ENCODE results near the gene FAM177A1.

The FAM177A1 gene, protein sequence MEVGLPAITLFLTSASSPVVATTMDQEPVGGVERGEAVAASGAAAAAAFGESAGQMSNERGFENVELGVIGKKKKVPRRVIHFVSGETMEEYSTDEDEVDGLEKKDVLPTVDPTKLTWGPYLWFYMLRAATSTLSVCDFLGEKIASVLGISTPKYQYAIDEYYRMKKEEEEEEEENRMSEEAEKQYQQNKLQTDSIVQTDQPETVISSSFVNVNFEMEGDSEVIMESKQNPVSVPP

GRCh38 chr14:35046048-35046750 lies at the start of gene FAM177A1:
Gene FAM177A1, plus strand, starts transcription at chr14:35046272. Its CDS starts 192 bp downstream, at chr14:35046464.
- no CpG with 5 or more reads among the region's 77 CpGs for WGBS (ENCODE audit: insufficient coverage, insufficient read length)
- H3K4me3 ChIP-seq (ENCODE audit: low read length): peak within 1 kb of the TSS; percentile 90

DNA sequence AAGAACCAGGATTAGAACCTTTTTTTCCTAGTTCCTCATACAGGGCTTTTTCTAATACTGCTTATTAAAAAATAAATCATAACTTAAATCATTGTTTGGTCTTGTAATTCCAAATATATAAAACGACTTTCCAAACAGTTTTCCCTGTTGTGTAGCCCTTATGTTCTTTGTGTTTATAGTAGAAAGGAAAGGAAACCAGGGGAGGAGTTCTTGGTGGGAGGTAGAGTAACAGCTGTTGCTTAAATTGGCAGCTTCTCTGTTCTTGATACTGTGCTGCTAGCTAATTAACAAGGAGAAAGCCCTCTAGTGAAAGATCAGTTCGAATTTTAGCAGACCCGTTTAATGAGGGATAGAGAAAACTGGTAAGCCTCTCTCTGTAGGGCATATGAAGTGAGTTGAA lies 48.3 kb upstream of the FAM177A1 start:
- no CpG with 5 or more reads among the region's 3 CpGs for WGBS (ENCODE audit: insufficient coverage, insufficient read length)
- H3K9me3 ChIP-seq (ENCODE audit: control insufficient read depth, insufficient read depth, low read length): no peaks in the 10 kb centered on the region
- H3K4me3 ChIP-seq (ENCODE audit: low read length): no peak overlapping the region
- no peaks in the 10 kb centered on the region for H3K4me1 ChIP-seq (ENCODE audit: control insufficient read depth, insufficient read depth, low read length)
- no peaks in the 10 kb centered on the region for H3K27me3 ChIP-seq (ENCODE audit: control insufficient read depth, insufficient read depth, low read length)
- H3K36me3 ChIP-seq (ENCODE audit: control insufficient read depth, insufficient read depth, low read length): no peaks in the 10 kb centered on the region
- DNase-seq (ENCODE audit: low read depth, low spot score): no peak
- no peak overlapping the region for H3K27ac ChIP-seq (ENCODE audit: low read length)

More at GRCh38 chr14:35046048-35046750, at the start of gene FAM177A1:
- Histone ChIP-seq H3K4me1 (ENCODE audit: control insufficient read depth, insufficient read depth, low read length) (no peaks in the 10 kb centered on the region), H3K9me3 (ENCODE audit: control insufficient read depth, insufficient read depth, low read length) (no peaks in the 10 kb centered on the region), H3K36me3 (ENCODE audit: control insufficient read depth, insufficient read depth, low read length) (no peaks in the 10 kb centered on the region), H3K27me3 (ENCODE audit: control insufficient read depth, insufficient read depth, low read length) (no peaks in the 10 kb centered on the region), H3K27ac (ENCODE audit: low read length) (no peak within 1 kb of the TSS)
- peak; percentile 72 for DNase-seq (ENCODE audit: low read depth, low spot score)

- Histone ChIP-seq H3K27ac (ENCODE audit: low read length) (no peak overlapping the region), H3K9me3 (ENCODE audit: control insufficient read depth, insufficient read depth, low read length) (no peaks in the 10 kb centered on the region), H3K4me3 (ENCODE audit: low read length) (no peak overlapping the region), H3K36me3 (ENCODE audit: control insufficient read depth, insufficient read depth, low read length) (no peaks in the 10 kb centered on the region), H3K27me3 (ENCODE audit: control insufficient read depth, insufficient read depth, low read length) (no peaks in the 10 kb centered on the region), H3K4me1 (ENCODE audit: control insufficient read depth, insufficient read depth, low read length) (no peaks in the 10 kb centered on the region)
- DNase-seq (ENCODE audit: low read depth, low spot score): no peak
- WGBS (ENCODE audit: insufficient coverage, insufficient read length): no CpG with 5 or more reads among the region's 3 CpGs
Measured at GRCh38 chr14:34999500-34999899, 46.6 kb upstream of the FAM177A1 start.

DNA sequence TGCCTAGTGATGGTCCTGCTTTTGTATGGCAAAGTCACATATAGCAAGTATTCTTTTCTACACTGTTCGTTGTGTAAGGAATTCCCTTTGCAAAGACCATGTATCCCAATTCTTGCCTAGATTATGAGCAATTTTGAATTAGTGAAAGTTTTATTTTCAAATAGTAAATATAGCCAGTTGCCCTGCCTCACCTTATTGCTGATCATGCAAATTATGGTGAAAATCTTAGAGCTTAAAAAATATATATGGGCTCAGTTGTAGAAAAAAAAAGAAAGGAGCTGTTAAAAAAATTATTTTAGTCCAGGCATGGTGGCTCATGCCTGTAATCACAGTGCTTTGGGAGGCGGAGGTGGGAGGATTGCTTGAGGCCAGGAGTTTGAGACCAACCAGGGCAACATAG lies 44.5 kb upstream of the FAM177A1 start:
- no peaks in the 10 kb centered on the region for H3K36me3 ChIP-seq (ENCODE audit: control insufficient read depth, insufficient read depth, low read length)
- WGBS (ENCODE audit: insufficient coverage, insufficient read length): no CpG with 5 or more reads among the region's 2 CpGs
- H3K9me3 ChIP-seq (ENCODE audit: control insufficient read depth, insufficient read depth, low read length): no peaks in the 10 kb centered on the region
- no peak for DNase-seq (ENCODE audit: low read depth, low spot score)
- H3K27ac ChIP-seq (ENCODE audit: low read length): no peak overlapping the region
- no peaks in the 10 kb centered on the region for H3K4me1 ChIP-seq (ENCODE audit: control insufficient read depth, insufficient read depth, low read length)
- no peaks in the 10 kb centered on the region for H3K27me3 ChIP-seq (ENCODE audit: control insufficient read depth, insufficient read depth, low read length)
- H3K4me3 ChIP-seq (ENCODE audit: low read length): no peak overlapping the region

DNA sequence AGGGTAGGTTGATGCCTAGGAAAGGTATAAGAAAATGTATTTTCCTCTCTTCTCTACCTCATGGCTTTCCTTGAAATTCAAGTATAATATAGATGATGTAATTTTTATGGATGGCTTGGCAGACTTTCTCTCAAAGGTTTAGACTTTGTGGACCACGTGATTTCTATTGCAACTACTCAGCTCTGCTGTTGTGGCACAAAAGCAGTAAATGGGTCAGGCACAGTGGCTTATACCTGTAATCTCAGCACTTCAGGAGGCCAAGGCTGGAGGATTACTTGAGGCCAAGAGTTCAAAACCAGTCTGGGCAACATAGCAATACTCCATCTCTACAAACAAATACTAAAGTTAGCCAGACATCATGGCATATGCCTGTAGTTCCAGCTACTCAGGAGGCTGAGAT lies 41.2 kb upstream of the FAM177A1 start:
- Histone ChIP-seq H3K4me1 (ENCODE audit: control insufficient read depth, insufficient read depth, low read length) (no peaks in the 10 kb centered on the region), H3K36me3 (ENCODE audit: control insufficient read depth, insufficient read depth, low read length) (no peaks in the 10 kb centered on the region), H3K27me3 (ENCODE audit: control insufficient read depth, insufficient read depth, low read length) (no peaks in the 10 kb centered on the region), H3K9me3 (ENCODE audit: control insufficient read depth, insufficient read depth, low read length) (no peaks in the 10 kb centered on the region), H3K4me3 (ENCODE audit: low read length) (no peak overlapping the region), H3K27ac (ENCODE audit: low read length) (no peak overlapping the region)
- WGBS (ENCODE audit: insufficient coverage, insufficient read length): no CpG with 5 or more reads among the region's 1 CpG
- DNase-seq (ENCODE audit: low read depth, low spot score): no peak

DNA sequence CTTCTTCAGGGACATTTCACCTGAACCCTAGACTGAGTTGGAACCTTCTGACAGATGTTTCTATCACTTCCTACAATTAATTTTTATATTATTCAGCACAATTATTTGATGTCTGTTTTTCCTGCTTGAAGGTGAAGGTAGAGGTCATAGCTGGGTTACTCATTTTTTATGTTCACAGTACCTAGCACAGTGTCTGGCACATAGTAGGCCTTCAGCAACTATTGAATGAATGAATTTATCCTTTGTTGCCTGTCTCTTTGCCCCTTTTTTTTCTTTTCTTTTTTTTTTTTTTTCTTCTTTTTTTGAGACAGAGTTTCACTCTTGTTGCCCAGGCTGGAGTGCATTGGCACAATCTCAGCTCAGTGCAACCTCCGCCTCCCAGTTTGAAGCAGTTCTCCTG lies 29.5 kb upstream of the FAM177A1 start:
- no peak overlapping the region for H3K27ac ChIP-seq (ENCODE audit: low read length)
- H3K36me3 ChIP-seq (ENCODE audit: control insufficient read depth, insufficient read depth, low read length): no peaks in the 10 kb centered on the region

DNA sequence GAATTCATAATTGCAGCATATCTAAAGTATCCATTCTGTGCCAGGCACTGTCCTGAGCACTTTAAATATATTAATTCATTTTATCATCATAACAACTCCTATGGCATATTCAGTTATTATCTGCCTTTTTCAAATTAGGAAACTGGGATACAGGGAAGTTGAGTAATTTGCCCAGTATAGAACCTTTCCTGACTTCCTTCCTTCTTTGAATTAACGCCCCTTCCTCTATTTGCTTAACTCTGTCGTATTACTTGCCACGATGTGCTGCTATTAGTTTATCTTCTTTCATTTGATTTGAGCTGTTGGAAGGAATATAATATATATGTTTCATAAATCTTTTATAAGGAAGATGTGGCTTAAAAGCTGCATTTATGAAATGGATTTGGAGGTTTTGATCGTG lies 25.4 kb upstream of the FAM177A1 start:
- no peaks in the 10 kb centered on the region for H3K4me1 ChIP-seq (ENCODE audit: control insufficient read depth, insufficient read depth, low read length)
- DNase-seq (ENCODE audit: low read depth, low spot score): no peak
- no peaks in the 10 kb centered on the region for H3K36me3 ChIP-seq (ENCODE audit: control insufficient read depth, insufficient read depth, low read length)
- no peaks in the 10 kb centered on the region for H3K27me3 ChIP-seq (ENCODE audit: control insufficient read depth, insufficient read depth, low read length)
- H3K4me3 ChIP-seq (ENCODE audit: low read length): no peak overlapping the region
- H3K27ac ChIP-seq (ENCODE audit: low read length): no peak overlapping the region
- no peaks in the 10 kb centered on the region for H3K9me3 ChIP-seq (ENCODE audit: control insufficient read depth, insufficient read depth, low read length)
- WGBS (ENCODE audit: insufficient coverage, insufficient read length): 100% methylated on average over 1 of the region's 4 CpGs

More for the DNA sequence above, 29.5 kb upstream of the FAM177A1 start:
- H3K4me3 ChIP-seq (ENCODE audit: low read length): no peak overlapping the region
- no peaks in the 10 kb centered on the region for H3K4me1 ChIP-seq (ENCODE audit: control insufficient read depth, insufficient read depth, low read length)
- H3K9me3 ChIP-seq (ENCODE audit: control insufficient read depth, insufficient read depth, low read length): no peaks in the 10 kb centered on the region
- no CpG with 5 or more reads among the region's 1 CpG for WGBS (ENCODE audit: insufficient coverage, insufficient read length)
- no peak for DNase-seq (ENCODE audit: low read depth, low spot score)
- no peaks in the 10 kb centered on the region for H3K27me3 ChIP-seq (ENCODE audit: control insufficient read depth, insufficient read depth, low read length)

GRCh38 chr14:35028435-35028834 lies 17.6 kb upstream of the FAM177A1 start:
- Histone ChIP-seq H3K9me3 (ENCODE audit: control insufficient read depth, insufficient read depth, low read length) (no peaks in the 10 kb centered on the region), H3K27me3 (ENCODE audit: control insufficient read depth, insufficient read depth, low read length) (no peaks in the 10 kb centered on the region), H3K4me1 (ENCODE audit: control insufficient read depth, insufficient read depth, low read length) (no peaks in the 10 kb centered on the region), H3K27ac (ENCODE audit: low read length) (no peak overlapping the region), H3K36me3 (ENCODE audit: control insufficient read depth, insufficient read depth, low read length) (peaks cover 4% of the 10 kb centered on the region; the same call in 1 of the 2 replicates), H3K4me3 (ENCODE audit: low read length) (no peak overlapping the region)
- no CpG with 5 or more reads among the region's 2 CpGs for WGBS (ENCODE audit: insufficient coverage, insufficient read length)
- DNase-seq (ENCODE audit: low read depth, low spot score): no peak

- H3K27me3 ChIP-seq (ENCODE audit: control insufficient read depth, insufficient read depth, low read length): no peaks in the 10 kb centered on the region
- H3K27ac ChIP-seq (ENCODE audit: low read length): no peak overlapping the region
- 0 out of 2 replicates have a peak, but pooled peaks cover 3% of the 10 kb centered on the region for H3K36me3 ChIP-seq (ENCODE audit: control insufficient read depth, insufficient read depth, low read length)
- H3K4me3 ChIP-seq (ENCODE audit: low read length): no peak overlapping the region
- no peaks in the 10 kb centered on the region for H3K4me1 ChIP-seq (ENCODE audit: control insufficient read depth, insufficient read depth, low read length)
- DNase-seq (ENCODE audit: low read depth, low spot score): no peak
- peaks cover 2% of the 10 kb centered on the region for H3K9me3 ChIP-seq (ENCODE audit: control insufficient read depth, insufficient read depth, low read length)
- WGBS (ENCODE audit: insufficient coverage, insufficient read length): no CpG with 5 or more reads among the region's 2 CpGs
Measured at GRCh38 chr14:35032562-35032961, 13.5 kb upstream of the FAM177A1 start.

DNA sequence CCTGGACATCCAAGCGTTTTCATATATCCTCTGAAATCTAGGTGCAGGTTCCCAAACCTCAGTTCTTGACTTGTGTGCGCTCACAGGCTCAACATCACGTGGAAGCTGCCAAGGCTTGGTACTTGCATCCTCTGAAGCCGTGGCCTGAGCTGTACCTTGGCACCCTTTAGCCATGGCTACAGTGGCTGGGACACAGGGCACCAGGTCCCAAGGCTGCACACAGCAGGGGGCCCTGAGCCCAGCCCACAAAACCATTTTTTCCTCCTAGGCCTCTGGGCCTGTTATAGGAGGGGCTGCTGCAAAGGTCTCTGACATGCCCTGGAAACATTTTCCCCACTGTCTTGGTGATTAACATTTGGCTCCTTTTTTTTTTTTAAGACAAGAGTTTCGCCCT lies 11.6 kb upstream of the FAM177A1 start:
- H3K9me3 ChIP-seq (ENCODE audit: control insufficient read depth, insufficient read depth, low read length): peaks cover 2% of the 10 kb centered on the region
- no peak for DNase-seq (ENCODE audit: low read depth, low spot score)
- no peaks in the 10 kb centered on the region for H3K27me3 ChIP-seq (ENCODE audit: control insufficient read depth, insufficient read depth, low read length)
- no peak overlapping the region for H3K27ac ChIP-seq (ENCODE audit: low read length)
- H3K36me3 ChIP-seq (ENCODE audit: control insufficient read depth, insufficient read depth, low read length): no peaks in the 10 kb centered on the region
- no peaks in the 10 kb centered on the region for H3K4me1 ChIP-seq (ENCODE audit: control insufficient read depth, insufficient read depth, low read length)
- H3K4me3 ChIP-seq (ENCODE audit: low read length): no peak overlapping the region
- no CpG with 5 or more reads among the region's 5 CpGs for WGBS (ENCODE audit: insufficient coverage, insufficient read length)

All from iPS DF 6.9 (cell line).